ENCODE data around the gene LIMD2.

The LIMD2 gene

DNA sequence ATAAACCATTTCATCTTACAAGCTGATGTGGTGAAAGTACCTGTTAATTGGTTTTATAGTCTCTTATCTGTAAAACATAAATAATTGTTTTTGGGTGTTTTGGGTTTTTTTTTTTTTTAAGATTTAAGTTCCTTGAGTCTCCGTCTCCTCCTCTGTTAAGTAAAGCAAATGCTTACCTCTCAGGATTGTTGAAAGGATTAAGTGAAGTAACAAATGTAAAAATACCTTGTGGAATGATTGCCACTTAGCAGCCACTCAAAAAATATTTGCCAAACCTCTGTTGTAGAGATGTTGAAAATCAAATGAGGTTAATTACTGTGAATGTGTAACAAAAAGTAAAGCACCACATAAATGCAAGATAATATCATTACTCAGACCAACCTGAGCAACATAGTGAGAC lies 19.2 kb downstream of the LIMD2 start:
- DNase-seq = no peak

DNA sequence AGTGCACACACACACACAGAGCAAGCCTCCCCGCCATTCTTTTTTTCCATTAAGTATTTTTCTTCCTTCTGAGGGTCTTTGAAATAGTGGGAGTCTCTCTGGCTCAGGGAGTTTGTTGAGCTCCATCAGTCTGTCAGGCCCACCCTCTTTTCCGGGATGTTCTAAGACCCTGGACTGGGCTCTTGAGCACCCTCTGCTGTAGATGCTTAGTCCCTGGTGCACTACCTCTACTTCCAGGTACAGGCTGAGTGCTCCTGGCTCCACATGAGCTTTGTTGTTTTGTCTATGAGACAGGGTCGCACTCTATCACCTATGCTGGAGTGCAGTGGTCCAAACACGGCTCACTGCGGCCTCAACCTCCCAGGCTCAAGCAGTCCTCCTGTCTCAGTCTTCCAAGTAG lies 20.7 kb downstream of the LIMD2 start:
- DNase-seq = no peak

DNA sequence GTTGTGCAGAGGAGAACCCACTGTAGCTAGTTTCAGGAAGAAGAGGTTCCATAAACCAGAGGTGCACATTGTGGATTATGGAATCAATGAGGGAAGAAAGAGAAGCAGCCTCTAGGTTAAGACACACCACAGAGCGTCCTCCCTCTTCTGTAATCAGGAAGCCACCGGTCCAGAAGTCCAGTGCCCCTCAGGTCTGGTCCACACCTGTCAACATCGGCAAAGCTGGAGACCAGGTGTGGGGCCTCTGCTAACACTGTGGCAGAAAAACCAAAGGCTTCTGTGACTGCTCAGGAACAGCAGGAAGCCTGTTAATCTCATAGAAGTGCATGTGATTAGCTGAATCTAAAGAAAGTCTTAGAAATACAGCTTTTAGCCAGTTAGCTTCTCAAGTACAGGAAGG lies 23.3 kb downstream of the LIMD2 start:
- DNase-seq = no peak

DNA sequence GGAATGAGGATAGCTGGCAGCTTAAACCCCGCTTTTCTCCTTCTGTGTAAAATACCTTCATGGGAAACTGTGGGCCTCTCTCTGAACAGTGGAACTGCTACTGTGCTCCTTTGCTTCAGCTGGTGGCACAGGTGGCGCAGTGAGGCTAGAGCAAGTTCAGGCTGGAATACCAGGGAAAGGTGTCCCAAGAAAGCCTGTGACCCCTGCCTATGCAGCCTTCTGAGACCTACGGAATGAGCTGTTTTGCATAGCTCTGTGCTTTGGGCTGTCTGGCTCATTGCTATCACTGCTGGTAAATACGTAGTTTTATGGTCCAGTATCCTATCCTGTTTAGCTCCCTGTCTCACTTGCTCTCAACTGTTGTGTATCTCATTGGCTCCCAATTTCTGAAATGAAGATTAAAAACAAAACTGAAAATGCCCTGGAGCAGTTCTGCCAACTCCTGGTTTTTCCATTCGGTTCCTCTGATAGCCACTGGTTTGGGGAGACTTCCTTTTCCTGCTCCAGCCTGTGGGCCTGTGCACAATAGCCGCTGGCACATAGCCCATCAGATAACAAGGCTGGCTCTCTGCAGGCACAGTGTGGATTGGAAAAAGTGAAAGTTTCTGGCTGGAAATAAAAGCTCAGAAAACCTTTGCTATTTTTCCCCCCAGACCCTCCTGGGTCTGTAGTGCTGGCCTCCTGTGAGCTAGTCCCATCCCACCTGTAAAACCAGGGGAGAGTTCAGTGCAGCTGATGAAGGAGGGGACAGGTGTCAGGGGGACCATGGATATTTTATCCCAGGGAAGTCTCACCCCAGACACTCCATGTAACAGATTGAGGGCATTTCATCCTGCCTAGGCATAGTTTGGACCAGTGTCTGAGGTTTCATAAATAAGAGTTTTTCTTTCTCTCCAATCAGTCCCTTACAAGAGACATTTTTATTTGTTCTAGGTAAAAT lies 24.0 kb downstream of the LIMD2 start:
- DNase-seq = peak in 5 of 14 donors; percentile 13 to 33 (median 17)

DNA sequence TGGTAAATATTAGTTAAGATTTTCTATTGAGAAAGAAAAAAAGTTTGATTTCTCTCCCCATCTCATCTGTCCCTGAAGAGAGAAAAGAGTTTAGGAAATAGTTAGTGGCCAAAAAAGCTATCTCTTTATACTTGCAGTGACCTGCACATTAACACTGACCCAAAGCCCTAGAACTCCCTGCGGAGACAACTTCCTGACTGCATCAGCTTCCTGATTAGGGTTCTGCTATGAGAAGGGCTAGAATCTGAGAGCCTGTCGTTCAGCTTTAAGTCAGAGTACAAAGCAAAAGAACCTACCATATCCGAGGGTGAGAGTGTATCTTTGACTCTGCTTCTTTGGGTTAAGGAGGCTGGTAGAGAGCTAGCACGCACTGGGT lies 24.7 kb downstream of the LIMD2 start:
- DNase-seq = no peak

DNA sequence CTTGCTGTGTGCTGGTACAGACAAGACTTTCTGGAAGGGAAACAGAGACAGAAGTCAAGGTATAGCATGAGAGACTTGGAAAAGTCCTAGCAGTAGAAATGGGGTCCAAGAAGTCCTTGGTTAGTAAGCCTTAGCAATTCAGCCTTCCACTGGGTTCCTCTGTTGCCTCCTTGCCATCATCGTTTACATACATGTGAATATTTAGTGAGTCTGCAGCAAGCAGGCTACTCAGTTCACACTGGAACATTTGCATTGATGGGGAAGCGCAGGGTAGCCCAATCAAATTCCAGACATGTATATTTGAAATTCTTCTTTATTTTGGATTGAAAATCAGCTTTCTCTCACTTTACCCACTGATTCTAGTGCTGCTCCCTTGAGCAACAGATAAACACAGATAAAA lies 27.1 kb downstream of the LIMD2 start:
- DNase-seq = no peak

DNA sequence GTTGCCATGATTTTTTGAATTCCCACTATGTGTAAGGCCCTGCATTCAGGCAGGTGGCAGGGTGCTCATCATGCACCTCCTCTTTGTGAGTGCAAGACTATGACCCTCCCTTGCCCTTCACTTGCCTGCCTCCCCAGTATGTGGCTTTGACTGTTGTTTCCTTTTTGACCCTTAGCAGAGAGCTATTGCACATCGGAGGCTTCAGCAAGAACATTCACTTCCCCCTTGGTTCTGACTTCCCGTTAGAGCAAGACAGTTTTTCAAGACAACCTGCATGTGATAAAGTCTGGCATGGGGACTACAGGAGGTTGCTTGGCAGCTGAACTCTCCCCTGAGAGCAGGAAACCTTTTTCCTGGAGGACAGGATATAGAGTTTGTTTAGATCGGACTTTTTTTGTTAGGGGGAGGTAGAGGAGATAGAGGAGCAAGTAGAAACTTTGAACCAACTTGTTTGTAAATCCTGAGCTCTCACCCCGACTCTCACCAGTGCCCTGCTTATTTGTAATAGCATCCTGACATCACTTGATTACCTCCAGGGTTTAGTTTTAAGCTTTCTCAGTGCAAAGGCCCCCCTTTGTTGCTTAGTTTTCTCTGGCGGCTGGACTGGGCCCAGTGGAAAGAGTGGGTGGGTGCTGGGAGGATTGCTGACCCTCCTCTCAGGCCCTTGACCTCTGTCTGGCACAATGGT lies 34.3 kb downstream of the LIMD2 start:
- DNase-seq = peak in 3 of 14 donors; percentile 6 to 22 (median 17)

DNA sequence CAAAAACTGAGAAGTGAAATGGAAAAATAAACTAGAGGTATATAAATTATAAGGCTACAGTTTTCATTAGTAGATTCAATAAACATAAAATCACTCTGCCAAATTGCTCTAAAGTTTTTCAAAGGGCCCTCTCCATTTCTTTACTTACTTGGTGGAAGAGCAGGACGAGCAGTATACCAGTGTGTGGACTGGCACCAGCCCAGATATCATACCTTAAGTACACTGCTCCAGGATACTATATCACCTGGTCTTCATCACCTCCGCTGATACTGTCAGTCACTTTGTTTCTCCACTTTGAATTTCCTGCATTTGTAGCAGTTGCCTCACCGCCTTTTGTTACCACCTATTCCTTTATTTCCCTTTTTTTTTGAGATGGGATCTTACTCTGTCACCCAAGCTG lies 40.1 kb downstream of the LIMD2 start:
- no peak for DNase-seq

DNA sequence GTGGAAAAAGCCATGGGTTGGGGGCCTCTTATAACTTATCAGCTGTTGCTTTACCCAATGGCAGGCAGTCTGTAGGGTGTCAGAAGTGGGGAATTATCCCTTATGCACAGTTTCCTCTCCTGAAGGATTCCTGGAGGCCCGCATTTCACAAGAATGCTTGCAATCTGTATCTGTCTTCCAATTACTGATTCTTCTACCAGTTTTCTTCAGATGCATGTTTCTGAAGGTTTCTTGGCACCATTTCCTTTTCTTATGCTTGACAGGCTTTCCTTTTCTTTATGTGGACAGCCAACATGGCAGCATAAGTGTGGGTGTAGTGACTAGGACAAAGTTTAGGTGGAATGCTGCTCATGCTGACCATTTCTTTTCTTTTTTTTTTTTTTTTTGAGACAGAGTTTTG lies 41.6 kb downstream of the LIMD2 start:
- no peak for DNase-seq

DNA sequence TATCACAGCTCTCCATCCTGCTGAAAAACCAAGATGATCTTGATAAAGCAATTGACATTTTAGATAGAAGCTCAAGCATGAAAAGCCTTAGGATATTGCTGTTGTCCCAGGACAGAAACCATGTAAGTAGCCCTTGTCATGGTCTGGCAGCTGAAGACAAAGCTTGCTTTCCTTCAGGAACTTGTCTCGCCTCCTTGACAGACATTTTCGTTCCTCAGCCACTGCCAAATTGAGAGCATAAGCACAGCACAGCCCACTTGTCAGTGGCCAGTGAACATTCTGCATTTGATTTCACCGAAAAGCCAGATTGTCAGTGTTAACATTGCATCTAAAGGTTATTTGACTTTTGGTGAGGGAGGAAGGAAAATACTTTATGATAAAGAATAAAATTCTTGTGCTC lies 42.1 kb downstream of the LIMD2 start:
- no peak for DNase-seq

DNA sequence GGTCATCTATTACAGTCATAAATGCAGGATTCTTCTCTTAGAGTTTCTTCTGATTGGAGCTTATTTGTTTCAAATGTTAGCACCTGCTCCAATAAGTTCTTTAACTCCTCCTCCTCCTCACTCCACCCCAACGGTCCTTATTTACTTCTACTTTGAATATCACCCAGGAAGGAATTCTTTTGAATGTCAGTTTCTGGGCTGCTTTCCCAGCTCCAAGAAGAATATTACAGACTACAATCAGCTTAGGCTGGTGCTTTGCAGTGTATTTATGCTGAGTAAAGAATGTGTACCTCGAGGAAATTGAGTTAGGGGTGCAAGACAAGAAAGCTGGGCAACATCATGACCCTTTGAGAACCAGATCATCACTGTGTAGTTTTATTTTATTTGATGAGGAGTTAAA lies 46.9 kb downstream of the LIMD2 start:
- DNase-seq = no peak

DNA sequence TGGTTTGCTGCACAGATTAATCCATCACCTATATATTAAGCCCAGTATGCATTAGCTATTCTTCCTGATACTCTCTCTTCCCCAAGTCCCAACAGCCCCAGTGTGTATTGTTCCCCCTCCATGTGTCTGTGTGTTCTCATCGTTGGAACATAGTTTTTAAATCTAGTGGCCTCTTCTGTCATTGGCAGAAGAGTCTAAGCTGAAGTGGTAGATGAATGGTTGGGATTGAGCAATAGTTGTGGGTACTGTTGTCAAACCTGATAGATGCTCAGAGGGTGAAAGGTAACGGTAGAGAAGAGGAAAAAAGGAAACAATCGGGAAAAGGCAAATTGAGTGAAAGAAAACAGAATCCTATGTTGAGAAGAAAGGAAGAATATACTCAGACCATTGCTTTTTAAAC lies 47.8 kb downstream of the LIMD2 start:
- no peak for DNase-seq

DNA sequence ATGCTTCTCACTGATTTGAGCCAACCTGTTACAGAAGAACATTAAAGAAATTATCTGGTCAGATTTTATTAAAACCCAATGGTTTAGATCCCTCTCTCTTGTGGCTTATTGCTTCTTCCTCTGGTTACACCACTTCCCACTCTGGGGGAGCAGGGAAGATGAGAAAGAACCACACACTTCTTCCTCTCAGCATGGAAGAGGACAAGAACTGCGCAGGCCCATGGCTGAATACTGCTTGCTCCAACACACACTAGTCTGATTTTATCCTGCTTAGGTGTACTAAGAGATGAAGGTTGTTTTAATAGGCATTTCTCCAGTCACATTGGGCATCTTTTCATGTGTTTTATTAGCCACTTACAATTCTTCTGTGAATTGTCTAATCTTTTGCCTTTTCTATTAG lies 50.1 kb downstream of the LIMD2 start:
- DNase-seq = peak in 1 of 14 donors; percentile 1

DNA sequence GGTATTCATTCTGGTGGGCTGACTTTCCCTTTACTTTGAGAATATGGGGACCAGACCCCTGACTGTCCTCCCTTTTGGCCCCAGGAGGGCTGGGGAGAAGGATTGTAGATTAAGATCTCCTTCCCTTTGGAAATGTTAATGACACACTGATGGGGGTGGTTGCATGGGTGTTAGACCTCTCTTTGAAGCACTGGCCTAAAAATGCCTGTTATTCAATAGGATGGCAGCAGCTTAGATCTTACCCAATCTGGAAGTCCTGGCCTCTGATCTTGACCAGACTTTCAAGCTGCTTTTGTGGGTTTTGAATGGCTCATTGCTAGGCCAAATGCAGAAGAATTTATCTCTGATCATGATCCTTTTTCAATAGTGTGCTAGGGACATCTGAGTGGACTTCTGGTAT lies 52.0 kb downstream of the LIMD2 start:
- no peak for DNase-seq

DNA sequence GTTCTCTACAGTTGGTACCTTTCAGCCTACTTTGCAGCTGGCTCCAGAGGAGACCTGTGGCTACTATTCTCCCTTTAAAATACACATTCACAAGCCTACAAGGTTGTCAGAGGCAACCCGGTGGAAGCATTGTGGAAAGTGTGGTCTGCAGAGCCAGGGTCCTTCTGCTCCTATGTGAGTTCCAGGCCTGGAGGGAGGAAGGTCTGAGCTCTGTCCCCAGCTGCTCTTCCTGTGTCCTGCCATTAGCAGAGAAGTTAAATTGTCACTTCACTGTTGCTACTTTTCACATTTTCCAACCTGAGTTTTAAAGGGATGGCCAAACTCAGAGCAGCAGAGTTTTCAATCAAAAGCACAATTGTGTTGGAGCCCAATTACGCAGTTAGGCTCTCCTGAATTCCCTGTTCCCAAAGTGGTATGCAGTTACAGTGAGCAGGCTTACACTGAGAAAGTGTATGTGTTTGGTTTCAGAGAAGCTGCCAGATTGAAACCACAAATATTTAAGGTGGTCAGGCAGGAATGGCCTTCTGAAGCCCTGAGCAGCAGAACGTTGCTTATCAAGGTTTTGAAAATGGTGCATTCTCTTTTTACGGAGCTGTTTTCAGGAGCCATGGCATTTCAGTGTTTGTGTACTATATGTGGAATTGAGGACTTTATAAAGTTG lies 52.7 kb downstream of the LIMD2 start:
- no peak for DNase-seq

DNA sequence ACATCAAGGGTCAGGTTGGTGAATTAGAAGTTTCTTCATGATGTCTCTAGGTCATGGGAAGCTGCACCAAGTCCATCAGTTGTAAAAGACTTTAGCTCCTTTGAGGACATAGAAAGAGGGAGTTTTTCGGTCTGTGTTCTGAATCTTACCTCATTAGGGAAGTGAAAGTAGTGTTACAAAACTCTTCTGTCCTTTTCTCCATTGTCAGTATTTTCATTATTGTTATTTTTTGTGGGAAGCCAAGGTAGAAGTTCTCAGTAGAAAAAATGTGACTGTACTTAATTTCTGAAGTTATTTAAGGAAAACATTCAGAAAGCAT lies 53.5 kb downstream of the LIMD2 start:
- no peak for DNase-seq

Data from C1 segment of cervical spinal cord (tissue), 14 donors.